ENCODE results near the gene ASCL2.
A peak's percentile ranks its signal among the peaks of the same experiment; 100 is the strongest.

The ASCL2 gene

DNA sequence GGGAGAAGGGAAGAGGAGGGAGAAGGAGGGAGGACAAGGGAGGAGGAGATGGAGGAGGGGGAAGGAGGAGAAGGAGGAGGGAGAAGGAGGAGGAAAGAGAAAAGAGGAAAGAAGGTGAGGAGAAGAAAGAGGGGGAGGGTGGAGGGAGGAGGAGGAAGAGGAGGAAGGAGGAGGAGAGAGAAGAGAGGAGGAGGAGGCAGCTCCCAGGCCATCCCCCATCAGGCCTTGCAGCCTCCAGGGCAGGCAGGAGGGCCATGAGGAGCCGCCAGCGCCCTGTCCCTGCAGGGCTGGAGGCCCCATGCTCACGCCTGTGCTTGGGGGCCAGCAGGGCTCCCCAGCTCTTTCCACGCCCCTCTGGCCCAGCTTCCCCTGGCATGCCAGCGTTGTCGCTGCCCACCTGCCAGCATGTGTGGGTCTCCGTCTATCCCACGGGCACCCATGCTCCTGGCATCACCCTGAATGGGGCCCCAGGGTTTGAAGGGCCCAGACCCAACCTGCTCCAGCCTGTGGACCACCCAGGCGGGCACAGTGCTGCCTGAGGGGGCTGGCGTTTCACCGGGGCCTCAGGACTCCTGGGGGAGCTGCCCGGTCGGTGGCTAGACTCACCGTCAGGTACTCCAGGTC, 36.6 kb upstream of the ASCL2 start:
- Histone ChIP-seq H3K4ac (ENCODE audit: low read depth in 1 of 2, low read length in 2 of 2) (peak overlapping the region; percentile 64 to 76), H3K23ac (ENCODE audit: low read length in 2 of 2) (no peak overlapping the region), H3K9me3 (ENCODE audit: control insufficient read depth, low read length) (no peaks in the 10 kb centered on the region), H3K27me3 (ENCODE audit: control insufficient read depth in 1 of 2, insufficient read depth in 1 of 2, low read length in 2 of 2) (no peaks in the 10 kb centered on the region), H2BK15ac (ENCODE audit: low read depth, poor library complexity, severe bottlenecking) (peak overlapping the region; percentile 49), H4K8ac (ENCODE audit: low read length) (peak overlapping the region; percentile 85), H3K4me2 (ENCODE audit: low read length, poor library complexity, severe bottlenecking) (no peak overlapping the region), H2BK12ac (ENCODE audit: low read length in 2 of 2) (peak overlapping the region; percentile 65 to 78), H3K79me1 (replicated peaks; ENCODE audit: low read length, poor library complexity, severe bottlenecking) (no peaks in the 10 kb centered on the region), H3K4me1 (ENCODE audit: control insufficient read depth, insufficient read depth, low read depth, low read length) (peaks cover 25% of the 10 kb centered on the region), H3K27ac (ENCODE audit: low read length, poor library complexity, severe bottlenecking) (no peak overlapping the region), H2BK120ac (ENCODE audit: low read depth, low read length) (no peak overlapping the region), H3K36me3 (ENCODE audit: control insufficient read depth in 1 of 2, insufficient read depth in 2 of 2, low read depth in 1 of 2, low read length in 2 of 2) (no peaks in the 10 kb centered on the region), H2AK5ac (ENCODE audit: low read length, severe bottlenecking) (no peak overlapping the region), H3K18ac (ENCODE audit: low read depth in 1 of 2, low read length in 2 of 2) (peak overlapping the region; percentile 73 to 80), H3K14ac (ENCODE audit: low read length in 2 of 2) (peak overlapping the region in 1 of 2 experiments; percentile 18), H2BK5ac (ENCODE audit: low read depth, low read length, poor library complexity, severe bottlenecking) (no peak overlapping the region), H3K4me3 (ENCODE audit: insufficient read depth in 1 of 2, low read depth in 1 of 2, low read length in 2 of 2) (peak overlapping the region in 1 of 2 experiments; percentile 1), H3K9ac (ENCODE audit: low read length) (peak overlapping the region; percentile 45), H4K91ac (ENCODE audit: low read length) (peak overlapping the region; percentile 94), H2AFZ (ENCODE audit: low read depth, low read length) (peak overlapping the region; percentile 14)
- WGBS: 80% methylated on average over 14 of the region's 14 CpGs
- DNase-seq: peak; percentile 22

DNA sequence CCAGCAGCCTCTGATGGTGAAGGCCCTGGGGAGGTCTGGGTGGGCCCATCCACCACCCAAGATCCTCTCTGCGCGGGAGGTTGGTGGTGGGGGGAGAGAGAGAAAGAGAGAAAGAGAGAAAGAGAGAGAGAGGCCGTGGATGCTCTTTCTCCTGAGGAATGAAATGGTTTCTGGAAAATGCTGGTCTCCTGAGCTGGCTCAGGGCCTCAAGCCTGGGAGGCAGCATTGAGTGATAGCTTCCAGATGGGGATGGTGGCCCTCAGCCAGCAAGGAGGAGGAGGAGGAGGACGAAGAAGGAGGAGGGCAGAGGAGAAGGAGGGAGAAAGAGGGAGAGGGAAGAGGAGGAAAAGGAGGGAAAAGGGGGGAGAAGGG, 36.0 kb upstream of the ASCL2 start:
- Histone ChIP-seq H4K8ac (ENCODE audit: low read length) (peak overlapping the region; percentile 88), H2AFZ (ENCODE audit: low read depth, low read length) (no peak overlapping the region), H4K91ac (ENCODE audit: low read length) (peak overlapping the region; percentile 5), H2AK5ac (ENCODE audit: low read length, severe bottlenecking) (no peak overlapping the region), H2BK5ac (ENCODE audit: low read depth, low read length, poor library complexity, severe bottlenecking) (no peak overlapping the region), H3K4me2 (ENCODE audit: low read length, poor library complexity, severe bottlenecking) (no peak overlapping the region), H2BK15ac (ENCODE audit: low read depth, poor library complexity, severe bottlenecking) (no peak overlapping the region), H3K36me3 (ENCODE audit: control insufficient read depth in 1 of 2, insufficient read depth in 2 of 2, low read depth in 1 of 2, low read length in 2 of 2) (no peaks in the 10 kb centered on the region), H3K27me3 (ENCODE audit: control insufficient read depth in 1 of 2, insufficient read depth in 1 of 2, low read length in 2 of 2) (no peaks in the 10 kb centered on the region), H3K18ac (ENCODE audit: low read depth in 1 of 2, low read length in 2 of 2) (peak overlapping the region in 1 of 2 experiments; percentile 34), H3K4ac (ENCODE audit: low read depth in 1 of 2, low read length in 2 of 2) (peak overlapping the region; percentile 20 to 37), H3K9ac (ENCODE audit: low read length) (peak overlapping the region; percentile 88), H3K4me3 (ENCODE audit: insufficient read depth in 1 of 2, low read depth in 1 of 2, low read length in 2 of 2) (peak overlapping the region in 1 of 2 experiments; percentile 55), H2BK120ac (ENCODE audit: low read depth, low read length) (no peak overlapping the region), H3K9me3 (ENCODE audit: control insufficient read depth, low read length) (no peaks in the 10 kb centered on the region), H3K79me1 (replicated peaks; ENCODE audit: low read length, poor library complexity, severe bottlenecking) (no peaks in the 10 kb centered on the region), H3K4me1 (ENCODE audit: control insufficient read depth, insufficient read depth, low read depth, low read length) (peaks cover 28% of the 10 kb centered on the region), H3K27ac (ENCODE audit: low read length, poor library complexity, severe bottlenecking) (no peak overlapping the region), H3K23ac (ENCODE audit: low read length in 2 of 2) (no peak overlapping the region), H3K14ac (ENCODE audit: low read length in 2 of 2) (no peak overlapping the region), H2BK12ac (ENCODE audit: low read length in 2 of 2) (no peak overlapping the region)
- 28% methylated on average over 4 of the region's 4 CpGs for WGBS
- DNase-seq: peak; percentile 60

DNA sequence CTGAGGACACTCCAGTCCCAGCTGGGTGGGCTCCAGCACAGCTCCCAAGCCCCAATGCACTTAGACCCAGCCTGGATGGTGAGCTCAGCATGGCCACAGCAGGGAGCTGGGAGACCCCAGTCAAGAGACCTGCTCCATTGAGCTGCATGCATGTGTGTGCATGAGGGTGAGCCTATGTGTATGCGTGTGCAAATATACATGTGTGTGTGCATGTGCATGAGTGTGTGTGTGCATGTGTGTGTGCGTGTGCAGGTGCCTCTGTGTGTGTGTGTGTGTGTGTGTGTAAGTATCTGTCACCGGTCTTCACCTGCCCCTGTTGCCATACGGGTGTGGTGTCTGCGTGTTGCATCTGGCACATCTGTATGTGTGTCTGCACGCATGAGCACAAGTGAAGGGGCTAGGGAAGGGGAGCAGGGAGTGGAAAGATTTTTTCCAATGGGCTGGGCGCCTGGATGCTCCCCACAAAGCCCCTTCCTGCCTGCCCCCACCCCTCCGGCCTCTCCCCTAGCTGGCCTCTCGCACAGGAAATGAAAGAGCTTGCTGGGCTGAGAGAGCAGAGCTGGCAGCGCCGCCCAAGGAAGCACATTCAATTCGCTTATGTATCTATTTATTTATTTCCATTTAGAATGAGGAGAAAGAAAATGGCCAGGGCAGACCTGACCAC, 35.5 kb upstream of the ASCL2 start:
- no peaks in the 10 kb centered on the region for H3K79me1 ChIP-seq (replicated peaks; ENCODE audit: low read length, poor library complexity, severe bottlenecking)
- H2BK12ac ChIP-seq (ENCODE audit: low read length in 2 of 2): peak overlapping the region; percentile 7 to 23
- peak overlapping the region; percentile 5 for H4K91ac ChIP-seq (ENCODE audit: low read length)
- H3K4me1 ChIP-seq (ENCODE audit: control insufficient read depth, insufficient read depth, low read depth, low read length): peaks cover 30% of the 10 kb centered on the region
- H3K27ac ChIP-seq (ENCODE audit: low read length, poor library complexity, severe bottlenecking): no peak overlapping the region
- H3K23ac ChIP-seq (ENCODE audit: low read length in 2 of 2): no peak overlapping the region
- no peak overlapping the region for H2BK120ac ChIP-seq (ENCODE audit: low read depth, low read length)
- DNase-seq: peak; percentile 47
- no peak overlapping the region for H2AK5ac ChIP-seq (ENCODE audit: low read length, severe bottlenecking)
- H3K9me3 ChIP-seq (ENCODE audit: control insufficient read depth, low read length): no peaks in the 10 kb centered on the region
- no peaks in the 10 kb centered on the region for H3K36me3 ChIP-seq (ENCODE audit: control insufficient read depth in 1 of 2, insufficient read depth in 2 of 2, low read depth in 1 of 2, low read length in 2 of 2)
- H3K14ac ChIP-seq (ENCODE audit: low read length in 2 of 2): peak overlapping the region in 1 of 2 experiments; percentile 63
- no peak overlapping the region for H3K4me2 ChIP-seq (ENCODE audit: low read length, poor library complexity, severe bottlenecking)
- H2BK15ac ChIP-seq (ENCODE audit: low read depth, poor library complexity, severe bottlenecking): peak overlapping the region; percentile 50
- peak overlapping the region; percentile 88 for H4K8ac ChIP-seq (ENCODE audit: low read length)
- H3K18ac ChIP-seq (ENCODE audit: low read depth in 1 of 2, low read length in 2 of 2): peak overlapping the region; percentile 3 to 67
- no peak overlapping the region for H2AFZ ChIP-seq (ENCODE audit: low read depth, low read length)
- WGBS: 56% methylated on average over 3 of the region's 12 CpGs
- H3K4ac ChIP-seq (ENCODE audit: low read depth in 1 of 2, low read length in 2 of 2): peak overlapping the region in 1 of 2 experiments; percentile 37
- peak overlapping the region in 1 of 2 experiments; percentile 55 for H3K4me3 ChIP-seq (ENCODE audit: insufficient read depth in 1 of 2, low read depth in 1 of 2, low read length in 2 of 2)
- H3K9ac ChIP-seq (ENCODE audit: low read length): peak overlapping the region; percentile 88
- H2BK5ac ChIP-seq (ENCODE audit: low read depth, low read length, poor library complexity, severe bottlenecking): no peak overlapping the region
- H3K27me3 ChIP-seq (ENCODE audit: control insufficient read depth in 1 of 2, insufficient read depth in 1 of 2, low read length in 2 of 2): no peaks in the 10 kb centered on the region

GRCh38 chr11:2305140-2305778, 34.9 kb upstream of the ASCL2 start:
- Histone ChIP-seq H3K14ac (ENCODE audit: low read length in 2 of 2) (peak overlapping the region in 1 of 2 experiments; percentile 63), H3K18ac (ENCODE audit: low read depth in 1 of 2, low read length in 2 of 2) (peak overlapping the region; percentile 3 to 67), H2BK120ac (ENCODE audit: low read depth, low read length) (peak overlapping the region; percentile 77), H3K4me1 (ENCODE audit: control insufficient read depth, insufficient read depth, low read depth, low read length) (peaks cover 30% of the 10 kb centered on the region), H3K27ac (ENCODE audit: low read length, poor library complexity, severe bottlenecking) (no peak overlapping the region), H2BK5ac (ENCODE audit: low read depth, low read length, poor library complexity, severe bottlenecking) (no peak overlapping the region), H4K8ac (ENCODE audit: low read length) (peak overlapping the region; percentile 69), H3K4me3 (ENCODE audit: insufficient read depth in 1 of 2, low read depth in 1 of 2, low read length in 2 of 2) (peak overlapping the region in 1 of 2 experiments; percentile 55), H2AFZ (ENCODE audit: low read depth, low read length) (no peak overlapping the region), H3K23ac (ENCODE audit: low read length in 2 of 2) (no peak overlapping the region), H3K36me3 (ENCODE audit: control insufficient read depth in 1 of 2, insufficient read depth in 2 of 2, low read depth in 1 of 2, low read length in 2 of 2) (no peaks in the 10 kb centered on the region), H3K27me3 (ENCODE audit: control insufficient read depth in 1 of 2, insufficient read depth in 1 of 2, low read length in 2 of 2) (no peaks in the 10 kb centered on the region), H3K9me3 (ENCODE audit: control insufficient read depth, low read length) (no peaks in the 10 kb centered on the region), H3K4me2 (ENCODE audit: low read length, poor library complexity, severe bottlenecking) (no peak overlapping the region), H3K4ac (ENCODE audit: low read depth in 1 of 2, low read length in 2 of 2) (peak overlapping the region; percentile 5 to 77), H4K91ac (ENCODE audit: low read length) (peak overlapping the region; percentile 70), H3K79me1 (replicated peaks; ENCODE audit: low read length, poor library complexity, severe bottlenecking) (no peaks in the 10 kb centered on the region), H2BK12ac (ENCODE audit: low read length in 2 of 2) (peak overlapping the region; percentile 23 to 47), H3K9ac (ENCODE audit: low read length) (peak overlapping the region; percentile 88), H2AK5ac (ENCODE audit: low read length, severe bottlenecking) (no peak overlapping the region), H2BK15ac (ENCODE audit: low read depth, poor library complexity, severe bottlenecking) (peak overlapping the region; percentile 91)
- DNase-seq: peak; percentile 71
- WGBS: 38% methylated on average over 10 of the region's 10 CpGs

All from mesenchymal stem cell (in vitro differentiated cells and primary cell).